ENCODE measurements around the gene MYOM3.

DNA sequence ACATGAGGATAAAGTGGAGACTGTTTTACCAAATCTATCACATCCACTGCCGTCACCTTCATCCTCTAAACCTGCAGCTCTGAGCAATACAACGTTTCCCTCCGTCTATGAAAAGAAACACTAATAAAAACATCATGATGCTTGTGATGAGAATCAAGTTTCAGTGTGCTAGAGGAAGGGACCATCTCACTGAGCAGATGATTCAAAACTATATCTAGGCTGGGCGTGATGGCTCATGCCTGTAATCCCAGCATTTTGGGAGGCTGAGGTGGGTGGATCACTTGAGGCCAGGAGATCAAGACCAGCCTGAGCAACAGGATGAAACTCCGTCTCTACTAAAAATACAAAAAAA is 14.7 kb upstream of the MYOM3 start:
- no peak for TF ChIP-seq CTCF (IDR thresholded peaks at IDR 0.05; ENCODE audit: poor library complexity)
- no peak for TF ChIP-seq EZH2 (IDR thresholded peaks at IDR 0.05; ENCODE audit: borderline replicate concordance)
